SK-N-SH (cell line): ENCODE results near the gene KCNT1. TPM values are rescaled to one million over a fixed set of nuclear protein-coding genes. Genes with fewer than 3 reads are reported as not detected.

Source experiments
- CTCF ChIA-PET: fragments of 300-600, 350-600 bp; formaldehyde crosslinking; extraction: SDS; loops from one replicate; lab custom pipeline; 2021; lab: Yijun Ruan, JAX
- POLR2A ChIA-PET: fragments of 350-600 bp; sonication (Branson Sonifier 250); formaldehyde crosslinking; extraction: SDS; loops from one replicate; lab custom pipeline; 2020; ENCODE audit warnings: antibody characterized with exemption, inconsistent platforms; lab: Yijun Ruan, JAX
- DNase-seq: peaks from one replicate; pipeline ENCODE4 v3.0.0; 2012
- H2AFZ ChIP-seq: fragments of 200-600 bp; sonication (generic); 2 replicates; pipeline ENCODE4 v1.8.1; 2016; ENCODE audit warnings: antibody characterized with exemption, mild to moderate bottlenecking, low read depth
- H3F3A ChIP-seq: fragments of 200-600 bp; sonication (generic); replicated peaks from 2 replicates; pipeline ENCODE3; 2016; ENCODE audit warnings: antibody characterized with exemption, mild to moderate bottlenecking; ENCODE audit not compliant: insufficient read depth
- H3K27ac ChIP-seq, 2 experiments: fragments of 200-500 bp in 1 of 2; fragments of 200-600 bp in 1 of 2; sonication (Bioruptor generic) in 1 of 2; sonication (generic), shearing (Covaris generic) in 1 of 2; 2 replicates each; pipeline versions ENCODE4 v1.5.1 to v1.6.1; 2014 to 2016; ENCODE audit warnings: low read depth in 2 of 2, inconsistent platforms in 1 of 2, low read length in 1 of 2, mild to moderate bottlenecking in 1 of 2, mixed read lengths in 1 of 2
- H3K27me3 ChIP-seq: fragments of 200-600 bp; sonication (generic), shearing (Covaris generic); 2 replicates; pipeline ENCODE4 v1.6.1; 2016; ENCODE audit warnings: mixed run types; ENCODE audit not compliant: insufficient read depth
- H3K36me3 ChIP-seq, 2 experiments: fragments of 200-500 bp in 1 of 2; fragments of 200-600 bp in 1 of 2; sonication (Bioruptor generic) in 1 of 2; sonication (generic) in 1 of 2; replicated peaks in 1 of 2; 2 replicates each; pipeline versions ENCODE3 to v1.5.1; 2014 to 2016; ENCODE audit warnings: low read length in 1 of 2, mild to moderate bottlenecking in 1 of 2; ENCODE audit not compliant: insufficient read depth in 2 of 2, control insufficient read depth in 1 of 2
- H3K4me1 ChIP-seq, 2 experiments: fragments of 200-500 bp in 1 of 2; fragments of 200-600 bp in 1 of 2; sonication (Bioruptor generic) in 1 of 2; sonication (generic), shearing (Covaris generic) in 1 of 2; 2 replicates each; pipeline versions ENCODE4 v1.5.1 to v1.6.1; 2014 to 2016; ENCODE audit warnings: low read depth in 1 of 2, low read length in 1 of 2, mixed run types in 1 of 2; ENCODE audit not compliant: insufficient read depth in 2 of 2, control insufficient read depth in 1 of 2
- H3K4me2 ChIP-seq: fragments of 200-600 bp; sonication (generic), shearing (Covaris generic); 2 replicates; pipeline ENCODE4 v1.6.1; 2017; ENCODE audit warnings: mixed run types
- H3K4me3 ChIP-seq, 2 experiments: fragments of 200-500 bp in 1 of 2; fragments of 200-600 bp in 1 of 2; sonication (Bioruptor generic) in 1 of 2; sonication (generic), shearing (Covaris generic) in 1 of 2; 2 replicates each; pipeline versions ENCODE4 v1.5.1 to v1.8.1; 2014 to 2016; ENCODE audit warnings: low read depth in 2 of 2, inconsistent platforms in 1 of 2, low read length in 1 of 2, mild to moderate bottlenecking in 1 of 2, mixed read lengths in 1 of 2, moderate library complexity in 1 of 2
- H3K79me2 ChIP-seq: fragments of 200-600 bp; sonication (generic); 2 replicates; pipeline ENCODE4 v1.8.1; 2017; ENCODE audit warnings: mild to moderate bottlenecking; ENCODE audit not compliant: insufficient read depth
- H3K9ac ChIP-seq: fragments of 200-600 bp; sonication (generic); 2 replicates; pipeline ENCODE4 v1.6.1; 2017; ENCODE audit warnings: mixed run types
- H3K9me2 ChIP-seq: fragments of 200-600 bp; sonication (generic); 2 replicates; pipeline ENCODE4 v1.6.1; 2017; ENCODE audit warnings: mixed run types
- H3K9me3 ChIP-seq: fragments of 200-600 bp; sonication (generic); 2 replicates; pipeline ENCODE4 v1.6.1; 2017; ENCODE audit warnings: mixed run types, mild to moderate bottlenecking, moderate library complexity
- H4K20me1 ChIP-seq: fragments of 200-600 bp; sonication (generic); 2 replicates; pipeline ENCODE4 v1.6.1; 2017; ENCODE audit warnings: mild to moderate bottlenecking, mixed run types; ENCODE audit not compliant: insufficient read depth
- CTCF ChIP-seq: fragments of 200-600 bp; sonication (generic); IDR thresholded peaks from 2 replicates; pipeline ENCODE4 v1.6.1; 2017; ENCODE audit warnings: antibody characterized with exemption, mild to moderate bottlenecking, moderate library complexity
- FOSL2 ChIP-seq: IDR thresholded peaks from 2 replicates; pipeline ENCODE4 v1.4.0; 2012; ENCODE audit warnings: low read depth, mild to moderate bottlenecking, moderate library complexity, borderline replicate concordance
- FOXJ3 ChIP-seq: sonication (generic); formaldehyde crosslinking; IDR thresholded peaks from 2 replicates; pipeline ENCODE4 v1.5.1; 2020; ENCODE audit warnings: mild to moderate bottlenecking, missing genetic modification reagents
- FOXM1 ChIP-seq: IDR thresholded peaks from 2 replicates; pipeline ENCODE4 v1.4.0; 2012; ENCODE audit warnings: low read depth, mild to moderate bottlenecking
- GABPA ChIP-seq: IDR thresholded peaks from 2 replicates; pipeline ENCODE4 v1.4.0; 2012; ENCODE audit warnings: low read depth, mild to moderate bottlenecking
- GATA2 ChIP-seq: sonication (generic); formaldehyde crosslinking; IDR thresholded peaks from 2 replicates; pipeline ENCODE4 v1.5.0; 2020; ENCODE audit warnings: mild to moderate bottlenecking, missing genetic modification reagents
- IRF3 ChIP-seq: fragments of 150-350 bp; IDR thresholded peaks from 2 replicates; pipeline ENCODE4 v1.6.1; 2016; ENCODE audit warnings: mild to moderate bottlenecking, low read depth, low read length
- MEF2A ChIP-seq: IDR thresholded peaks from 2 replicates; pipeline ENCODE4 v1.4.0; 2012; ENCODE audit warnings: low read depth, borderline replicate concordance
- MXI1 ChIP-seq: IDR thresholded peaks from 2 replicates; pipeline ENCODE4 v1.6.1; 2012; ENCODE audit warnings: mild to moderate bottlenecking, low read depth, low read length, improper control_type of control experiment
- NFIC ChIP-seq: IDR thresholded peaks from 2 replicates; pipeline ENCODE4 v1.4.0; 2012; ENCODE audit warnings: borderline replicate concordance
- PBX3 ChIP-seq: IDR thresholded peaks from 2 replicates; pipeline ENCODE4; 2012
- RAD21 ChIP-seq: IDR thresholded peaks from 2 replicates; pipeline ENCODE4 v1.6.1; 2012; ENCODE audit warnings: mild to moderate bottlenecking, low read length
- RCOR1 ChIP-seq: fragments of 150-350 bp; IDR thresholded peaks from 2 replicates; pipeline ENCODE4 v1.6.1; 2017; ENCODE audit warnings: antibody characterized with exemption, low read length
- RFX5 ChIP-seq: IDR thresholded peaks from 2 replicates; pipeline ENCODE4 v1.6.1; 2012; ENCODE audit warnings: mild to moderate bottlenecking, improper control_type of control experiment, low read length
- SIN3A ChIP-seq: IDR thresholded peaks from 2 replicates; pipeline ENCODE4 v1.6.1; 2012; ENCODE audit warnings: low read depth, mild to moderate bottlenecking, low read length, moderate library complexity, borderline replicate concordance
- SMC3 ChIP-seq: IDR thresholded peaks from 2 replicates; pipeline ENCODE4 v1.6.1; 2012; ENCODE audit warnings: low read depth, low read length, improper control_type of control experiment
- TAF1 ChIP-seq: IDR thresholded peaks from 2 replicates; pipeline ENCODE4 v1.6.1; 2012; ENCODE audit warnings: low read depth, mild to moderate bottlenecking, low read length, moderate library complexity, borderline replicate concordance
- TEAD4 ChIP-seq: IDR thresholded peaks from 2 replicates; pipeline ENCODE4 v1.4.0; 2012; ENCODE audit warnings: mild to moderate bottlenecking, borderline replicate concordance; ENCODE audit not compliant: insufficient read depth
- USF2 ChIP-seq: fragments of 150-350 bp; IDR thresholded peaks from 2 replicates; pipeline ENCODE4 v1.6.1; 2017; ENCODE audit warnings: antibody characterized with exemption, low read length, low read depth, borderline replicate concordance
- WGBS: methylation state at CpG from one replicate; pipeline ENCODE4 v1.1.6; 2017; ENCODE audit warnings: low lambda C conversion rate; 5-methylcytosine and 5-hydroxymethylcytosine counted together
- polyA plus RNA-seq, 3 experiments: library from polyadenylated mRNA; depleted of rRNA; stranded (reverse); fragments of >200 nt; gene quantifications; 2 replicates each; pipeline ENCODE4 v1.2.3, GENCODE V29; 2012

The KCNT1 gene
- polyA plus RNA-seq, 1 of the 3 experiments (the other 2 are of a cell fraction) = 0.08 TPM

- WGBS = 56% methylated on average over 16 of the region's 24 CpGs
- H3F3A ChIP-seq = no peaks in the 10 kb centered on the region
- H3K4me1 ChIP-seq = no peaks in the 10 kb centered on the region
- H3K27ac ChIP-seq = no peak overlapping the region
- no peak overlapping the region for H3K4me3 ChIP-seq
- no peaks in the 10 kb centered on the region for H3K9me3 ChIP-seq
- no peak overlapping the region for H3K9ac ChIP-seq
- H4K20me1 ChIP-seq = no peaks in the 10 kb centered on the region
- no peaks in the 10 kb centered on the region for H3K36me3 ChIP-seq
- ChIA-PET CTCF (interaction anchor here (0.6 to 0.9 kb wide), 2 partner anchors 138 to 264 kb away, joined by 3 read pairs; no protein-coding TSS in a partner anchor), POLR2A (no interaction called here)
- no peaks in the 10 kb centered on the region for H3K79me2 ChIP-seq
- no peaks in the 10 kb centered on the region for H3K9me2 ChIP-seq
- DNase-seq = no peak
- no peaks in the 10 kb centered on the region for H3K27me3 ChIP-seq
- TF ChIP-seq GABPA (no peak), IRF3 (no peak), TAF1 (no peak), USF2 (no peak), RFX5 (no peak), FOSL2 (no peak), PBX3 (no peak), SIN3A (no peak)
- H2AFZ ChIP-seq = no peak overlapping the region
- no peak overlapping the region for H3K4me2 ChIP-seq
Measured at GRCh38 chr9:135741276-135742219, 39.6 kb downstream of the KCNT1 start.

- no peak for DNase-seq
- no peaks in the 10 kb centered on the region for H3F3A ChIP-seq
- ChIA-PET CTCF (no interaction called here), POLR2A (no interaction called here)
- H3K4me3 ChIP-seq = no peak overlapping the region
- no peaks in the 10 kb centered on the region for H3K27me3 ChIP-seq
- no peak overlapping the region for H3K9ac ChIP-seq
- 73% methylated on average over 2 of the region's 14 CpGs for WGBS
- H3K4me1 ChIP-seq = no peaks in the 10 kb centered on the region
- no peaks in the 10 kb centered on the region for H3K36me3 ChIP-seq
- H3K9me2 ChIP-seq = no peaks in the 10 kb centered on the region
- no peaks in the 10 kb centered on the region for H3K9me3 ChIP-seq
- no peaks in the 10 kb centered on the region for H4K20me1 ChIP-seq
- H2AFZ ChIP-seq = no peak overlapping the region
- H3K27ac ChIP-seq = no peak overlapping the region
- no peaks in the 10 kb centered on the region for H3K79me2 ChIP-seq
- TF ChIP-seq PBX3 (no peak), TAF1 (no peak), RCOR1 (no peak), MEF2A (no peak), CTCF (no peak), TEAD4 (no peak), FOXM1 (no peak), SMC3 (no peak), GATA2 (no peak), FOXJ3 (no peak), RAD21 (no peak), MXI1 (no peak), GABPA (no peak), NFIC (no peak)
- H3K4me2 ChIP-seq = no peak overlapping the region
Measured at GRCh38 chr9:135743021-135743420, 41.0 kb downstream of the KCNT1 start.
